GM10847 (cell line): ENCODE results near the gene LYPD4.

Source experiments
- POLR2A ChIP-seq: IDR thresholded peaks from 2 replicates; pipeline ENCODE4 v1.6.1; 2011; ENCODE audit not compliant: insufficient read length; ENCODE audit errors: extremely low read depth

LYPD4 gene

GRCh38 chr19:41844601-41845000, at the start of gene LYPD4:
Gene LYPD4 (minus strand): TSS chr19:41844683. CDS start chr19:41839285, 5,398 bp downstream.
- TF ChIP-seq POLR2A = no peak

- TF ChIP-seq POLR2A = no peak
These were observed 49.4 kb upstream of the LYPD4 start for GRCh38 chr19:41893899-41894298.

- no peak for TF ChIP-seq POLR2A
These were observed 47.9 kb upstream of the LYPD4 start for GRCh38 chr19:41892173-41892902.

GRCh38 chr19:41890936-41891335, 46.5 kb upstream of the LYPD4 start:
- TF ChIP-seq POLR2A = no peak

- no peak for TF ChIP-seq POLR2A
These were observed 45.4 kb upstream of the LYPD4 start for GRCh38 chr19:41889896-41890295.

GRCh38 chr19:41888926-41889325, 44.4 kb upstream of the LYPD4 start:
- no peak for TF ChIP-seq POLR2A

GRCh38 chr19:41887711-41888382, 43.4 kb upstream of the LYPD4 start:
- TF ChIP-seq POLR2A = no peak

- TF ChIP-seq POLR2A = no peak
These were observed 42.6 kb upstream of the LYPD4 start for GRCh38 chr19:41886761-41887710.

GRCh38 chr19:41883821-41884733, 39.6 kb upstream of the LYPD4 start:
- peak; percentile 90 for TF ChIP-seq POLR2A

GRCh38 chr19:41883463-41883820, 39.0 kb upstream of the LYPD4 start:
- peak; percentile 21 for TF ChIP-seq POLR2A

GRCh38 chr19:41882568-41883462, 38.3 kb upstream of the LYPD4 start, which contains the start of gene ARHGEF1:
Gene ARHGEF1 (plus strand): TSS chr19:41883184. CDS start chr19:41888083, 4,899 bp downstream.
- TF ChIP-seq POLR2A = peak; percentile 65

- TF ChIP-seq POLR2A = no peak
These were observed 35.8 kb upstream of the LYPD4 start for GRCh38 chr19:41880329-41880708.

- TF ChIP-seq POLR2A = no peak
These were observed 35.3 kb upstream of the LYPD4 start for GRCh38 chr19:41879670-41880328.
